Hepatocyte (in vitro differentiated cells): ENCODE measurements around the gene RAD1.

Experiments
- EZH2 ChIP-seq: fragments of 200-600 bp; sonication (generic); IDR thresholded peaks from 2 replicates; pipeline ENCODE4 v1.6.1; 2016; ENCODE audit warnings: antibody characterized with exemption, mild to moderate bottlenecking, borderline replicate concordance
- TF ChIP-seq, protein P1 (sequence below): fragments of 200-600 bp; sonication (generic); IDR thresholded peaks from 2 replicates; pipeline ENCODE4 v1.5.1; 2016; ENCODE audit warnings: antibody characterized with exemption, mild to moderate bottlenecking; ENCODE audit not compliant: poor library complexity

DNA sequence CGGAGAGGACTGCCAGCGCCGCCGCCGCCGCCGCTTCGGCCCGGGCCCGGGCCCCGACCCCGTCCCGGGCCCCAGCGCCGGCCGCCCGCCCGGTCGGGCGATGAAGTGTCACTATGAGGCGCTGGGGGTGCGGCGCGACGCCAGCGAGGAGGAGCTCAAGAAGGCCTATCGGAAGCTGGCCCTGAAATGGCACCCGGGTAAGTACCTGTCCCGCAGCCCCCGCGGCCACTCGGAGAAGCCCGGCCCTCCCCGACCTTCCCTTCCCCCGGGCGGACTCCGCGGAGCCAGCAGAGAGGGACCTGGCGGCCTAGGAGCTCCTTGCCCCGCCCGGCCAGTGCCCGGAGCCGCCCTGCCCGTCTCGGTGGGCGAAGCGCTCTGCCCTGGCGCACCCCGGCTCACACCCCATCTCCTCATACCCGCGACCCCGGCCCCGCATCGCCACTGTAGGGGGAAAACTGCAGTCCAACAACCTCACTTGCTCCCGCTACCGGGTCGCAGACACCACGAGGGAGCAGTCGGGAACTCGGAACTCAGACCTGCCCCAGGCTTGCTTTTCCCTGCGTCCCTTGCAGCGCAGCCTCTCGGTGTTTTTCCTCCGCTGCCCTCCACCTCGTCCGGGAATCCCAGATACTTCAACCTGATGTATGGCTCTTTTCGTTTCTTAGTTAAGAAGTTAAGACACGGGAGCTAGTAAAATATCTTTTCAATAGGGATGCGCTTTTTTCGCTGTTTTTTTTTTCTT, 14.6 kb upstream of the RAD1 start:
- TF ChIP-seq, protein P1, sequence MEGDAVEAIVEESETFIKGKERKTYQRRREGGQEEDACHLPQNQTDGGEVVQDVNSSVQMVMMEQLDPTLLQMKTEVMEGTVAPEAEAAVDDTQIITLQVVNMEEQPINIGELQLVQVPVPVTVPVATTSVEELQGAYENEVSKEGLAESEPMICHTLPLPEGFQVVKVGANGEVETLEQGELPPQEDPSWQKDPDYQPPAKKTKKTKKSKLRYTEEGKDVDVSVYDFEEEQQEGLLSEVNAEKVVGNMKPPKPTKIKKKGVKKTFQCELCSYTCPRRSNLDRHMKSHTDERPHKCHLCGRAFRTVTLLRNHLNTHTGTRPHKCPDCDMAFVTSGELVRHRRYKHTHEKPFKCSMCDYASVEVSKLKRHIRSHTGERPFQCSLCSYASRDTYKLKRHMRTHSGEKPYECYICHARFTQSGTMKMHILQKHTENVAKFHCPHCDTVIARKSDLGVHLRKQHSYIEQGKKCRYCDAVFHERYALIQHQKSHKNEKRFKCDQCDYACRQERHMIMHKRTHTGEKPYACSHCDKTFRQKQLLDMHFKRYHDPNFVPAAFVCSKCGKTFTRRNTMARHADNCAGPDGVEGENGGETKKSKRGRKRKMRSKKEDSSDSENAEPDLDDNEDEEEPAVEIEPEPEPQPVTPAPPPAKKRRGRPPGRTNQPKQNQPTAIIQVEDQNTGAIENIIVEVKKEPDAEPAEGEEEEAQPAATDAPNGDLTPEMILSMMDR: no peak
- no peak for TF ChIP-seq EZH2
